ENCODE data around the gene PCBP3. TPM values are rescaled to one million over a fixed set of nuclear protein-coding genes. Genes with fewer than 3 reads are reported as not detected.

PCBP3 gene
- total RNA-seq, 2 experiments from 2014 or later, result 12.2 to 13.2 TPM

GRCh38 chr21:45900034-45900868 lies 256.7 kb downstream of the PCBP3 start:
- peaks cover 4% of the 10 kb centered on the region for H3K4me1 Mint-ChIP-seq
- no peaks in the 10 kb centered on the region for H3K9me3 Mint-ChIP-seq (ENCODE audit: low read depth)
- H3K27me3 Mint-ChIP-seq, result no peaks in the 10 kb centered on the region
- ATAC-seq (no peak), DNase-seq (no peak)
- ChIA-PET POLR2A (no interaction called here), CTCF (interaction anchor here (1.0 kb wide), 1 partner anchor 23 kb away, joined by 3 read pairs; no protein-coding TSS in a partner anchor)
- no peak overlapping the region for H3K4me3 Mint-ChIP-seq
- no peaks in the 10 kb centered on the region for H3K36me3 Mint-ChIP-seq (ENCODE audit: low read depth)
- intact Hi-C loops (cut with DNase I, micrococcal nuclease), result no loop called here
- no peak overlapping the region for H3K27ac Mint-ChIP-seq

GRCh38 chr21:45901061-45901690 lies 257.7 kb downstream of the PCBP3 start:
- CTCF ChIA-PET, result no interaction called here
- no peak overlapping the region for H3K27ac Mint-ChIP-seq
- DNase-seq, result no peak
- intact Hi-C loops (cut with DNase I, micrococcal nuclease), result no loop called here
- H3K36me3 Mint-ChIP-seq (ENCODE audit: low read depth), result no peaks in the 10 kb centered on the region
- no peaks in the 10 kb centered on the region for H3K9me3 Mint-ChIP-seq (ENCODE audit: low read depth)
- H3K27me3 Mint-ChIP-seq, result no peaks in the 10 kb centered on the region
- no peak overlapping the region for H3K4me3 Mint-ChIP-seq
- peaks cover 4% of the 10 kb centered on the region for H3K4me1 Mint-ChIP-seq
- POLR2A ChIA-PET, result no interaction called here
- no peak for ATAC-seq

DNA sequence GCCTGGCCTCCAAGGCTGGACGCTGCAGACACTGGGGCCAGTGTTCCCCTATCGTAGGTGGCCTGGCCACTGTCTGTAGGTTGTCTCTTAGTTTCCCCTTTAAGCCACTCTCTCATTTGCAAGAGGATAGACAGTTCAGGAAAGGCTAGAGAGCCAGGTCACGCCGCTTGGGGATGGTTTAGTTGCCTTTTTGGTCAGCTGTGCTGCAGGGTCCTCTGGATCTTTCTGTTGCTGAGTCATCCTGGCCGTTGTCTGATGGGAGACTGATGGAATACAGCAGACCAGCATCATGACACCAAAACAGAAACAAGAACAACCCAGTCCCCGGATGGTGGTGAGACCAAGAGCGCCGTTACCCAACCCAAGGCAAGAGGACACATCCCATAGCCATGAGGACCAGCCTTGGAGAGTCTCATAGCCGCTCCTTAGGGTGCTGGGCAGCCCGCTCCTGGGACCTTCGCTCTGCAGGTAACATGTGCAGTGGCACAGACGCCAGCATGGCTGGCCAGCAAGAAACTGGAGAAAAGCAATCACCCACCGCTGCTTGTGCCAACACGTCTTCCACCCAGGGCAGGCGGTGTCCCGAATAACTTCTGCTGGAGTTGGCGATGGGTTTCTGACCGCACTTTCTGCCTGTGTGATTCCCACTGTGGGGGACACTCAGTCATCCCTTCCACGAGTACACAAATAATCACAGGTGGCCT lies 258.9 kb downstream of the PCBP3 start:
- Mint-ChIP-seq H3K27me3 (no peaks in the 10 kb centered on the region), H3K27ac (no peak overlapping the region), H3K9me3 (ENCODE audit: low read depth) (no peaks in the 10 kb centered on the region), H3K4me3 (no peak overlapping the region), H3K4me1 (peaks cover 4% of the 10 kb centered on the region), H3K36me3 (ENCODE audit: low read depth) (no peaks in the 10 kb centered on the region)
- ChIA-PET CTCF (interaction anchor here (0.8 kb wide), 1 partner anchor 22 kb away, joined by 3 read pairs; no protein-coding TSS in a partner anchor), POLR2A (no interaction called here)
- ATAC-seq, result no peak
- DNase-seq, result no peak
- intact Hi-C loops (cut with DNase I, micrococcal nuclease), result no loop called here

DNA sequence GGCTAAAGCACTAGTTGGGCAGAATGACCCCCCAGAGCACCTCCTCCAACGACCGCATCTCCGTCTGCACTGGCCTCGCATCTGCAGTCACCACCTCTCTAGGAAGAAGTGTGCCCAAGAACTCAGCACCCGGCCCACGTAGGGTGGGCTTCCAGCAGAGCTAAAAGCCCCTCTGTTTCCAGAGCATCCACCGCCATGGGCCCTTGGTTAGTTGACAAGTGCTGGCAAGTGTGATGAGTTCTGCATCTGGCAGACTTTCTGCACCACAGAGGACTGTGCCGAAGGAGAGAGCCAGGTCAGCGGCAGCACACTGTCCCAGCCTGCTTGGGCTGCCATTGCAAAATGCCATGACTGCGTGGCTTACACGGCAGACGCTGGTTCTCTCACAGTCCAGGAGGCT lies 261.7 kb downstream of the PCBP3 start:
- Mint-ChIP-seq H3K4me1 (no peaks in the 10 kb centered on the region), H3K36me3 (ENCODE audit: low read depth) (no peaks in the 10 kb centered on the region), H3K4me3 (no peak overlapping the region), H3K9me3 (ENCODE audit: low read depth) (no peaks in the 10 kb centered on the region), H3K27me3 (no peaks in the 10 kb centered on the region), H3K27ac (no peak overlapping the region)
- intact Hi-C loops (cut with DNase I, micrococcal nuclease), result no loop called here
- ChIA-PET CTCF (no interaction called here), POLR2A (no interaction called here)
- DNase-seq, result no peak
- no peak for ATAC-seq

- Mint-ChIP-seq H3K4me1 (no peaks in the 10 kb centered on the region), H3K27ac (no peak overlapping the region), H3K4me3 (no peak overlapping the region), H3K36me3 (ENCODE audit: low read depth) (no peaks in the 10 kb centered on the region), H3K27me3 (no peaks in the 10 kb centered on the region), H3K9me3 (ENCODE audit: low read depth) (no peaks in the 10 kb centered on the region)
- intact Hi-C loops (cut with DNase I, micrococcal nuclease), result no loop called here
- ATAC-seq (no peak), DNase-seq (no peak)
- CTCF ChIA-PET, result interaction anchor here (0.7 kb wide), 1 partner anchor 856 kb away, joined by 5 read pairs; no protein-coding TSS in a partner anchor
- POLR2A ChIA-PET, result no interaction called here
Measured at GRCh38 chr21:45906196-45906805, 262.8 kb downstream of the PCBP3 start.

GRCh38 chr21:45906859-45907258 lies 263.3 kb downstream of the PCBP3 start:
- H3K4me3 Mint-ChIP-seq, result no peak overlapping the region

DNA sequence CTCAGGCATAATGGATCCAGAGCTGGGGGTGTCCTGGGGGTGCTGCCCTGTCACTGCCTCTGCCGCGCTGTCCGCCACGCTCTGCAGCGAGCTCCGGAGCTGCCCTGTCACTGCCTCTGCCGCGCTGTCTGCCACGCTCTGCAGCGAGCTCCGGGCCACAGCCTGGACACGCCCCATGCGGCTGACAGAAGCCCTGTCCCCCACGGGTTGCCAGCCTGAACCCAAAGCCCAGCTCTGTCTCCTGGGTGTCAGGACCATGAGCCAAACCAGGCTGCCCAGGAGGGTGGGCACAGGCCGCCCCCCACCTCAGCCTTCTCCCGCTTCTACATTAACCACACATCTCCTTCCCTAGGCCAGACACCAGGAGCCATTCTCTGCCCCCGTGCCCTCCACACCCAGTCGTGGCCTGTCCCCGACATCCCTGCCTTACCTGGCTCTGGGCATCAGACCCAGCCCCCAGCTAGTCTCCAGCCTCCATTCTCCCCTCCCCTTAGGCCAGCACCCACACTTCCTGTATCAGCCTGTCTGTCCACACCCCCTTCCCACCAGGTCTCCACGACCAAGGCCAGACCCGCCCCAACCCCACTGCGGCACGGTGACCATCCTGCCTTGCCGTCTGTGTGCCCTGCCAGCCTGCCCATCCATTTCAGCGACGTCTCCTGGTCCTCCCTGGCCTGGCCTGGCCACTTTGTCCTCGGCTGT lies 265.2 kb downstream of the PCBP3 start:
- Mint-ChIP-seq H3K4me1 (no peaks in the 10 kb centered on the region), H3K27me3 (no peaks in the 10 kb centered on the region), H3K36me3 (ENCODE audit: low read depth) (no peaks in the 10 kb centered on the region), H3K27ac (no peak overlapping the region), H3K9me3 (ENCODE audit: low read depth) (no peaks in the 10 kb centered on the region), H3K4me3 (no peak overlapping the region)
- DNase-seq (no peak), ATAC-seq (no peak)
- ChIA-PET POLR2A (no interaction called here), CTCF (no interaction called here)
- intact Hi-C loops (cut with DNase I, micrococcal nuclease), result no loop called here

More at GRCh38 chr21:45906859-45907258, 263.3 kb downstream of the PCBP3 start:
- Mint-ChIP-seq H3K27me3 (no peaks in the 10 kb centered on the region), H3K27ac (no peak overlapping the region), H3K4me1 (no peaks in the 10 kb centered on the region), H3K9me3 (ENCODE audit: low read depth) (no peaks in the 10 kb centered on the region), H3K36me3 (ENCODE audit: low read depth) (no peaks in the 10 kb centered on the region)
- ChIA-PET CTCF (interaction anchor here (0.7 to 1.0 kb wide), 2 partner anchors 14 to 857 kb away, joined by 4 to 5 read pairs; no protein-coding TSS in a partner anchor), POLR2A (no interaction called here)
- DNase-seq (no peak), ATAC-seq (no peak)
- intact Hi-C loops (cut with DNase I, micrococcal nuclease), result no loop called here

- no peaks in the 10 kb centered on the region for H3K27me3 Mint-ChIP-seq
- no peak overlapping the region for H3K27ac Mint-ChIP-seq
- POLR2A ChIA-PET, result no interaction called here
- H3K4me1 Mint-ChIP-seq, result no peaks in the 10 kb centered on the region
- H3K4me3 Mint-ChIP-seq, result no peak overlapping the region
- DNase-seq, result no peak
- no peak for ATAC-seq
- intact Hi-C loops (cut with DNase I, micrococcal nuclease), result no loop called here
- CTCF ChIA-PET, result no interaction called here
- no peaks in the 10 kb centered on the region for H3K9me3 Mint-ChIP-seq (ENCODE audit: low read depth)
- H3K36me3 Mint-ChIP-seq (ENCODE audit: low read depth), result no peaks in the 10 kb centered on the region
Measured at GRCh38 chr21:45909238-45909988, 265.9 kb downstream of the PCBP3 start.

DNA sequence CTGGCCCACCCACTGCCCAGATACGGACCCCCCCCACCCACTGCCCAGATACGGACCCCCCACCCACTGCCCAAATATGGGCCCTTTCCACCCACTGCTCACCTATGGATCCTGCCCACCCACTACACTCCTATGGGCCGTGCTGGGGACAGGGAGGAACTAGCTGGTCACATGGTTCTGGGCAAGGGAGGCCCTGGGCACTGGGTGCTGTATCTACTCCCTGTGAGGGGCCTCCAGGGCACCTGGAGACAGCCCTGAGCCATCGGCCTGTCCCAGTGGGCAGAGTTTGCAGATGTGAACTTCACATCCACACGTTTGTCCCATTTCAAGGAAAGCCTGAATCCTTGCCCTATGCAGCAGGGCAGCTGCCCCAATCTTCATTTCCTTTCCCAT lies 266.6 kb downstream of the PCBP3 start:
- H3K9me3 Mint-ChIP-seq (ENCODE audit: low read depth), result no peaks in the 10 kb centered on the region
- H3K27ac Mint-ChIP-seq, result no peak overlapping the region
- H3K4me1 Mint-ChIP-seq, result no peaks in the 10 kb centered on the region
- DNase-seq (no peak), ATAC-seq (no peak)
- H3K36me3 Mint-ChIP-seq (ENCODE audit: low read depth), result no peaks in the 10 kb centered on the region
- no peaks in the 10 kb centered on the region for H3K27me3 Mint-ChIP-seq
- intact Hi-C loops (cut with DNase I, micrococcal nuclease), result no loop called here
- ChIA-PET POLR2A (no interaction called here), CTCF (no interaction called here)
- H3K4me3 Mint-ChIP-seq, result no peak overlapping the region

DNA sequence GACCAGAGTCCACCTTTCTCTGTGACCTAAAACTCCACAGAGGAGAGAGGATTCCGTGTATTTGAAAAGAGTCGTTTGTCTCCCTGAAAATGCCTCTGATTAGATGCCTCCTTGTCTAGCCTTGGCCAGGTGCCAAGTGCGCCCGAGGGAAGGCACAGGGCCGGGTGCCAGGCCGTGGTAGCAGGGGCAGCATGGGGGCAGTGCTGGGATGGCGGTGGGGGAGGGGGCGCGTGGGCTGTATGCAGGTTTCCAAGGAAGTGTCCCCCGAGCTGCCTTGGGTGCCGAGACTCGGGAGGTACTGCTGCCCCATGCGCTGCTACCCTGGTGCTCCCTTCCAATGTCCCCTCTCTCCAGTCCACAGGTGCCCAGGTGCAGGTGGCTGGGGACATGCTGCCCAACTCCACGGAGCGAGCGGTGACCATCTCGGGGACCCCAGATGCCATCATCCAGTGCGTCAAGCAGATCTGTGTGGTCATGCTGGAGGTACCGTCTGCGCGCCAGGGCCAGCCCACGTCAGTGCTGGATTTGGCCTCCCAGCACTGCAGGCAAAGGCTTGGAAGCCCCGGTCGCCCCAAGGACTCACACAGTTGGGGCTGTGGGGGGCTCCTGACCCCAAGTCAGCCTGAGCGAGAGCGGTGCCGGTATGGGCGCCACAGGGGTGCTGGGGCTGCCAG lies 267.2 kb downstream of the PCBP3 start:
- intact Hi-C loops (cut with DNase I, micrococcal nuclease), result no loop called here
- no peaks in the 10 kb centered on the region for H3K36me3 Mint-ChIP-seq (ENCODE audit: low read depth)
- POLR2A ChIA-PET, result no interaction called here
- no peaks in the 10 kb centered on the region for H3K9me3 Mint-ChIP-seq (ENCODE audit: low read depth)
- CTCF ChIA-PET, result interaction anchor here (1.4 kb wide), 1 partner anchor 10 kb away, joined by 5 read pairs; no protein-coding TSS in a partner anchor
- no peak for ATAC-seq
- no peak overlapping the region for H3K4me3 Mint-ChIP-seq
- DNase-seq, result no peak
- peaks cover under 1% of the 10 kb centered on the region for H3K4me1 Mint-ChIP-seq
- no peak overlapping the region for H3K27ac Mint-ChIP-seq
- H3K27me3 Mint-ChIP-seq, result no peaks in the 10 kb centered on the region
